Ishikawa (cell line): ENCODE measurements around the gene CA14.

Experiments
- CREB1 ChIP-seq: IDR thresholded peaks from 2 replicates; pipeline ENCODE4 v1.6.1; 2012; ENCODE audit warnings: low read depth
- EP300 ChIP-seq: IDR thresholded peaks from 2 replicates; pipeline ENCODE4 v1.6.1; 2012; ENCODE audit warnings: borderline replicate concordance
- TCF12 ChIP-seq: IDR thresholded peaks from 2 replicates; pipeline ENCODE4 v1.6.1; 2012; ENCODE audit warnings: low read depth
- TEAD4 ChIP-seq: IDR thresholded peaks from 2 replicates; pipeline ENCODE4 v1.6.1; 2012
- YY1 ChIP-seq: IDR thresholded peaks from 2 replicates; pipeline ENCODE4 v1.6.1; 2012; ENCODE audit warnings: low read depth

DNA sequence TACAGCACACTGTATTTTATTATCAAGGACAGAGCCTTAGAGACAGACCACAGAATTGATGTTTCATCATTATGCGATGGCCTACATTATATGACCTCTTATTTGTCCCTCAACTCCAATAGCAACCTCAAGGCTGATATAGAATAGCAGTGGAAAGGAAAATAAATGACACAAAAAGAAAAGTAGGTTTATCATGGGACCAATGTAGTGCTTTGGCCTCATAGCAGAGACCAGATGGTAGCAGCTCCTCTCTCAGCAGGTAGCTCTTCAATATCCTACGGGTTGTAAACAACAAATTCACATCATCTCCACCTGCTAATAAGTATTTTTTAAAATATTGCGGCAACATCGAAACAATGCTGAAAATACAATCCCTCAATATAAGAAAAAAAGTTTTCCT is 46.9 kb upstream of the CA14 start:
- TF ChIP-seq CREB1 (no peak), YY1 (no peak), EP300 (no peak), TCF12 (no peak), TEAD4 (no peak)
